GM06990 (cell line): Measurements from ENCODE around the gene ETV6.

Source experiments
- DNase-seq: peaks from one replicate; pipeline ENCODE4 v3.0.0-alpha.2; 2011; ENCODE audit not compliant: insufficient read length; ENCODE audit errors: extremely low read depth
- H3K27me3 ChIP-seq: replicated peaks from 2 replicates; pipeline ENCODE4 v1.6.0; 2011; ENCODE audit warnings: low read length; ENCODE audit not compliant: control insufficient read depth, insufficient read depth
- H3K36me3 ChIP-seq: 2 replicates; pipeline ENCODE4 v1.5.1; 2011; ENCODE audit warnings: low read length; ENCODE audit not compliant: control insufficient read depth, insufficient read depth
- H3K4me3 ChIP-seq: replicated peaks from 2 replicates; pipeline ENCODE4 v1.5.1; 2011; ENCODE audit warnings: low read depth, mild to moderate bottlenecking, control low read depth, low read length
- CTCF ChIP-seq: IDR thresholded peaks from 2 replicates; pipeline ENCODE4 v1.5.1; 2011; ENCODE audit warnings: low read length, control low read depth, mild to moderate bottlenecking, inconsistent platforms; ENCODE audit not compliant: insufficient read depth, poor library complexity, severe bottlenecking

The ETV6 gene

DNA sequence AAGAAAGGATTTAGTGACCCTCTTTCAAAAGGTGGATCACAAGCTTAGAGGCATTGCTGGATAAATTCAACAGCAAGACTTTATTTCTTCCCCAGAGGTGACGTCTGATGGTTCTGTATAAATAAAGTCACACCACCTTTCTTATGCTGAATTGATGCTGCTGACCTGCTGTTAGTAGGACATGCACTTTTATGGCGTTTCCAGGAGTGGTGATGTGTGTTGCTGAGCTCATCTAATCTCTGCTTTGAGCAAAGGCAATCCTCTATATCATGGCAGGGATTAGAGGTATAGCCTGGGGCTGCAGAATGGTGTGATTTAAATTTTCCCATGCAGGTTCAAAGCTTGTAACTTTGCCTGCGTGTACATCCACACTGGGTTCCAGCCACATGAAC lies 94.9 kb downstream of the ETV6 start:
- Histone ChIP-seq H3K27me3 (no peaks in the 10 kb centered on the region), H3K4me3 (no peak overlapping the region), H3K36me3 (no peaks in the 10 kb centered on the region; the same call in 1 of the 2 replicates)
- no peak for TF ChIP-seq CTCF
- DNase-seq = no peak

GRCh38 chr12:11745113-11745512 lies 95.6 kb downstream of the ETV6 start:
- no peaks in the 10 kb centered on the region for H3K27me3 ChIP-seq
- no peak for TF ChIP-seq CTCF

DNA sequence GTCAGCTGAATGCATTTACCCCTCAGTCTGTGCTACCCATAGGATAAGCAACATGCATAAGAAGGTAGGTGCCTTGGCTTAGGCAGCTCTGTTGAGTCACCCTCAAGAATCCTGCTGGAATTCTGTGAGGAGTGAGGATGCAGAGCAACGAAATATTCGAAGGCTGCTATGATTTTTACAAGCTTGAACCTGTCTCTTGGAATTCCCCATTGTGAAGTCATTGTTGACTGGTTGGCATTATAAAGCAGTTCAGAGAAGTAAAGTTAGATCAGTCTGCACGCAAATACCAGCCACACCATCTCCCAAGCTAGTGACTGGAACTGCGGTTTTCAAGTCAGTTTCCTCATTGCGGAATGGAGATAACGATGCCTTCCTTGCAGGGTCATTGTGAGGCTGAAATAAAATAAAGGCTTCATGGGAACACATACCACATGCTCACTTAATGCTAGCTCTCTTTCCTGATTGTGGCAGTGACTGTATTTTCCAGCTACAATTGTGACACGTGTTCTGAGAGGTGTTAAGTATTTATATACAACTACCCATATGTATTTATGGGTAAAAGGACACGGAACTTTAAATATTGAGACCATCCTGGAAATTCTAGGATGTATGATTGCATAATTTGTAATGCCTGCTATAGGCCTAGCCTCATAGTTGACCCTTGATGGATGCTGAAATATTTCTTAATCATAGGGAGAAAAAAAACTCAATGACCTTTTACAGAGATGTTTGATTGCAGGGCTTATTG lies 96.7 kb downstream of the ETV6 start:
- no peaks in the 10 kb centered on the region; the same call in 1 of the 2 replicates for H3K36me3 ChIP-seq
- no peak for TF ChIP-seq CTCF
- DNase-seq = no peak
- H3K4me3 ChIP-seq = no peak overlapping the region
- H3K27me3 ChIP-seq = no peaks in the 10 kb centered on the region

More at GRCh38 chr12:11745113-11745512, 95.6 kb downstream of the ETV6 start:
- no peak for DNase-seq
- Histone ChIP-seq H3K4me3 (no peak overlapping the region), H3K36me3 (no peaks in the 10 kb centered on the region; the same call in 1 of the 2 replicates)

DNA sequence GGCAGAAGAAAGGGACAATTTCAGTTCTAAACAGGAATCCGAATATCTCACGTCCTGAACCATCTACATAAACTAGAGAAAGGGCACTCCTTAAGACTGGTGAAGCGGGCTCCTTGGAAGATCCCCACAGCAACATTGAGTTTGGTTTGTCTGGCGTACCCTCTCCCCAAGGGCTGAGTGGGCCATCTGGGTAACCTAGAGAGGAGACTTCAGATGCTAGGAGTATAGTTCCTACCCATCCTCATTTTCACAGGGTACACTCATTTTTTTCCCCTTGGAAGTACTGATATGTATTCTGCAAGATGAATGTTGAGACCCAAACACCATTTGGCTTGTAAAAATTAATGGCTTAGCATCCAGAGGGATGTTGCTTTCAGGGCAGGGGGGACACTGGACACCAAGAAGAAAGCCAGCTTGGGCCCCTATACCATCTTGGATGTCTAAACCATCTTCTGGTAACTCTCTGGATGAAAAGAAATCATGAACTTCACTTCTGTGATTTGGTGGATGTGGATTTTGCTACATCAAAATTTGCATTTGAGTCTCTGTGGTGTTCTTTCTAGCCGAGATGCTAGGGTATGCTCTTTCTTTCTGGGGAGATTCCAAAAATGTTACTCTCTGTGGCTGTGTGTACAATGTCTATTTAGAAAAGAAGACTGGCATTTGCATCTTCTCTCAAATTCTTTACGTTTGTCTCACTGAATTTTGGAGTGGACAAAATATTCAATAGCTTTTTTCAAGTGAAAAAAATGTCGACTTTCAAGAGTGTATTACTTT lies 97.7 kb downstream of the ETV6 start:
- no peaks in the 10 kb centered on the region for H3K27me3 ChIP-seq
- H3K4me3 ChIP-seq = no peak overlapping the region
- TF ChIP-seq CTCF = no peak
- DNase-seq = no peak
- peaks cover 2% of the 10 kb centered on the region; the same call in 1 of the 2 replicates for H3K36me3 ChIP-seq

DNA sequence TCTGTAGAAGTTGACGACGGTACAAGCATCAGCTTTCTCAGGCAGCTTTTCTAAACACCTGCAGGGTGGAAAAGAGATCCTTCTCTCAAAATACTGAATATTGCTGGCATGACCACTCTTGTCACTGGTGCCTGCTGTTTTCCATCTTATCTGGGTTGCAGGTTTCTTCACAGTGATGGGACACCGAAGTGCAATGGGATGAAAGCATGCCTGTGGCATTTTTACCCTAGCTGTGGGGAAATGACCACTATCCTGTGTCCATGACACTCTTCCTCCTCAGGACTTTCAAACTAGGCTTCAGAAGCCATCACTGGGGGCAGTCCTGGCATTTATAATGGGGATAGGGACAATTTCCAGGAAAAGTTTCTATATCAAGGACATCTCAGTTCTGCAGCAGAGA lies 98.5 kb downstream of the ETV6 start:
- Histone ChIP-seq H3K27me3 (no peaks in the 10 kb centered on the region), H3K4me3 (no peak overlapping the region), H3K36me3 (peaks cover 4% of the 10 kb centered on the region)
- no peak for DNase-seq
- no peak for TF ChIP-seq CTCF
